HepG2 (cell line): ENCODE results near the gene ABL2. TPM values are rescaled to one million over a fixed set of nuclear protein-coding genes. Genes with fewer than 3 reads are reported as not detected.
A peak's percentile ranks its signal among the peaks of the same experiment; 100 is the strongest.

ENCODE experiments used
- ERF ChIP-seq: IDR thresholded peaks from 2 replicates; pipeline ENCODE4 v1.6.1; 2018; ENCODE audit warnings: missing biosample characterization, missing genetic modification reagents
- GABPB1 ChIP-seq: IDR thresholded peaks from 2 replicates; pipeline ENCODE4 v1.6.1; 2016; ENCODE audit warnings: mild to moderate bottlenecking, missing genetic modification reagents, moderate library complexity, missing compliant biosample characterization
- MEIS1 ChIP-seq: sonication (generic); formaldehyde crosslinking; IDR thresholded peaks from 2 replicates; pipeline ENCODE4 v1.9.0; 2021; ENCODE audit warnings: mild to moderate bottlenecking, missing genetic modification reagents, moderate library complexity, borderline replicate concordance
- NCOA1 ChIP-seq: sonication (generic); formaldehyde crosslinking; IDR thresholded peaks from 2 replicates; pipeline ENCODE4 v1.9.0; 2021; ENCODE audit warnings: missing genetic modification reagents
- NFIC ChIP-seq: IDR thresholded peaks from 2 replicates; pipeline ENCODE4 v1.6.1; 2012; ENCODE audit warnings: mild to moderate bottlenecking, low read length, inconsistent platforms
- ZNF292 ChIP-seq: sonication (generic); formaldehyde crosslinking; IDR thresholded peaks from 2 replicates; pipeline ENCODE4 v1.8.1; 2022; ENCODE audit warnings: mild to moderate bottlenecking, low read depth, missing genetic modification reagents, borderline replicate concordance
- ZNF674 ChIP-seq: sonication (generic); formaldehyde crosslinking; IDR thresholded peaks from 2 replicates; pipeline ENCODE4 v1.5.0; 2020; ENCODE audit warnings: low read depth, mild to moderate bottlenecking, missing genetic modification reagents
- ZNF816 ChIP-seq: sonication (generic); formaldehyde crosslinking; IDR thresholded peaks from 2 replicates; pipeline ENCODE4 v1.8.0; 2022; ENCODE audit warnings: missing genetic modification reagents, mild to moderate bottlenecking, borderline replicate concordance
- polyA plus RNA-seq, 8 experiments: library from polyadenylated mRNA; depleted of rRNA in 3 of 8; stranded (reverse) in 7 of 8; unstranded in 1 of 8; fragments of >200 nt; fragmentation: Illumina TruSeq in 4 of 8; extraction: Trizol in 4 of 8; gene quantifications; 2 replicates each; pipeline versions ENCODE4 v1.2.1 to v1.2.3, GENCODE V29; 2011 to 2016; ENCODE audit warnings: low read depth in 4 of 8, missing spikeins in 1 of 8, mixed read lengths in 1 of 8; ENCODE audit not compliant: insufficient read depth in 1 of 8
- total RNA-seq, 5 experiments: library from RNA; depleted of rRNA; stranded (reverse); fragments of >200 nt; fragmentation: Illumina TruSeq; extraction: Trizol; gene quantifications; 2 replicates each; pipeline ENCODE4 v1.2.3, GENCODE V29; 2016; ENCODE audit warnings: low read depth in 1 of 5
- TF ChIP-seq, protein P1 (sequence below): sonication (generic); formaldehyde crosslinking; IDR thresholded peaks from 2 replicates; pipeline ENCODE4 v1.5.1; 2020; ENCODE audit warnings: mild to moderate bottlenecking, missing genetic modification reagents, moderate library complexity
- TF ChIP-seq, protein P2 (sequence below): sonication (generic); formaldehyde crosslinking; conservative IDR thresholded peaks from 2 replicates; pipeline ENCODE4 v1.8.1; 2023; ENCODE audit warnings: missing genetic modification reagents
- TF ChIP-seq, protein P3 (sequence below): IDR thresholded peaks from 2 replicates; pipeline ENCODE4 v1.6.1; 2016; ENCODE audit warnings: missing genetic modification reagents, missing compliant biosample characterization
- TF ChIP-seq, protein P4 (sequence below): sonication (generic); formaldehyde crosslinking; IDR thresholded peaks from 2 replicates; pipeline ENCODE4 v1.5.0; 2020; ENCODE audit warnings: mild to moderate bottlenecking, missing genetic modification reagents, borderline replicate concordance
- TF ChIP-seq, protein P5 (sequence below): sonication (generic); formaldehyde crosslinking; IDR thresholded peaks from 2 replicates; pipeline ENCODE4; 2020; ENCODE audit warnings: missing genetic modification reagents, mild to moderate bottlenecking, borderline replicate concordance

Gene ABL2
- total and polyA plus RNA-seq, 2 of the 13 experiments (the other 11 are each of a cell fraction or from before 2014, with no cell fraction given), result 5.8 to 6.0 TPM

DNA sequence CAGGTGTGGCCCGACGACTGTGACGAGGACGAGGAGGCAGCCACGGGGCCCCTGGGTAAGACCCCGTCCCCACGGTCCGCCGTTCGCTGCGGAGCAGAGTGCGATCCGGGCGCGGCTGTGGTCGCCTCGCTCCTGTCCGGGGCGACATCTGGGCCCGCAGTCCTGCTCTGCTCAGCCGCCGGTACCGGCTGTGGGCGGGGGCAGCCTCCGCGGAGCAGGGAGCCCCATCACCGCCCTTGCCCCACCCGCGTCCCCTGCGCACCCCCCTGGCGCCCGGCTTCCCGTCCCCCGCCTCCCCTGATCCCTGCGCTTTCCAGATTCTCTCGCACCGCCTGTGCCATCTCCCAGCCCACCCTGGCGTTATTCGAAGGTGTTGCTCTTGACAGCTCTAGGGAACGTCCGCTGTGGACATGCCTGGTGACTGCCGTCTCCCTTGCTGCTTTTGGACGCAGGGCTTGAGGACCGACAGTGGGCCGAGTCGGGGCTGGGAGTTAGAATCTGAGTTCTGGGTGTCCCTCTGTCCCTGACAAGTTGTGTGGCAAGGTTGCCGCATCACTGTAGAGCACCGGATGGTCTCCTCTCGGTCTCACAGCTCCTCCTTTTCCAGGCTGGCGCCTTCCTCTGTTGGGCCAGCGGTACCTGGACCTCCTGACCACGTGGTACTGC, 147.0 kb downstream of the ABL2 start (continued):
- TF ChIP-seq, protein P1, sequence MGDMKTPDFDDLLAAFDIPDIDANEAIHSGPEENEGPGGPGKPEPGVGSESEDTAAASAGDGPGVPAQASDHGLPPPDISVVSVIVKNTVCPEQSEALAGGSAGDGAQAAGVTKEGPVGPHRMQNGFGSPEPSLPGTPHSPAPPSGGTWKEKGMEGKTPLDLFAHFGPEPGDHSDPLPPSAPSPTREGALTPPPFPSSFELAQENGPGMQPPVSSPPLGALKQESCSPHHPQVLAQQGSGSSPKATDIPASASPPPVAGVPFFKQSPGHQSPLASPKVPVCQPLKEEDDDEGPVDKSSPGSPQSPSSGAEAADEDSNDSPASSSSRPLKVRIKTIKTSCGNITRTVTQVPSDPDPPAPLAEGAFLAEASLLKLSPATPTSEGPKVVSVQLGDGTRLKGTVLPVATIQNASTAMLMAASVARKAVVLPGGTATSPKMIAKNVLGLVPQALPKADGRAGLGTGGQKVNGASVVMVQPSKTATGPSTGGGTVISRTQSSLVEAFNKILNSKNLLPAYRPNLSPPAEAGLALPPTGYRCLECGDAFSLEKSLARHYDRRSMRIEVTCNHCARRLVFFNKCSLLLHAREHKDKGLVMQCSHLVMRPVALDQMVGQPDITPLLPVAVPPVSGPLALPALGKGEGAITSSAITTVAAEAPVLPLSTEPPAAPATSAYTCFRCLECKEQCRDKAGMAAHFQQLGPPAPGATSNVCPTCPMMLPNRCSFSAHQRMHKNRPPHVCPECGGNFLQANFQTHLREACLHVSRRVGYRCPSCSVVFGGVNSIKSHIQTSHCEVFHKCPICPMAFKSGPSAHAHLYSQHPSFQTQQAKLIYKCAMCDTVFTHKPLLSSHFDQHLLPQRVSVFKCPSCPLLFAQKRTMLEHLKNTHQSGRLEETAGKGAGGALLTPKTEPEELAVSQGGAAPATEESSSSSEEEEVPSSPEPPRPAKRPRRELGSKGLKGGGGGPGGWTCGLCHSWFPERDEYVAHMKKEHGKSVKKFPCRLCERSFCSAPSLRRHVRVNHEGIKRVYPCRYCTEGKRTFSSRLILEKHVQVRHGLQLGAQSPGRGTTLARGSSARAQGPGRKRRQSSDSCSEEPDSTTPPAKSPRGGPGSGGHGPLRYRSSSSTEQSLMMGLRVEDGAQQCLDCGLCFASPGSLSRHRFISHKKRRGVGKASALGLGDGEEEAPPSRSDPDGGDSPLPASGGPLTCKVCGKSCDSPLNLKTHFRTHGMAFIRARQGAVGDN (CRISPR knock-in tag), result peak; percentile 35
- TF ChIP-seq, protein P2, sequence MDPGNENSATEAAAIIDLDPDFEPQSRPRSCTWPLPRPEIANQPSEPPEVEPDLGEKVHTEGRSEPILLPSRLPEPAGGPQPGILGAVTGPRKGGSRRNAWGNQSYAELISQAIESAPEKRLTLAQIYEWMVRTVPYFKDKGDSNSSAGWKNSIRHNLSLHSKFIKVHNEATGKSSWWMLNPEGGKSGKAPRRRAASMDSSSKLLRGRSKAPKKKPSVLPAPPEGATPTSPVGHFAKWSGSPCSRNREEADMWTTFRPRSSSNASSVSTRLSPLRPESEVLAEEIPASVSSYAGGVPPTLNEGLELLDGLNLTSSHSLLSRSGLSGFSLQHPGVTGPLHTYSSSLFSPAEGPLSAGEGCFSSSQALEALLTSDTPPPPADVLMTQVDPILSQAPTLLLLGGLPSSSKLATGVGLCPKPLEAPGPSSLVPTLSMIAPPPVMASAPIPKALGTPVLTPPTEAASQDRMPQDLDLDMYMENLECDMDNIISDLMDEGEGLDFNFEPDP, result peak; percentile 88; the same call in 1 of the 2 replicates
- no peak for TF ChIP-seq NFIC
- TF ChIP-seq MEIS1 (CRISPR knock-in tag), result peak; percentile 29; the same call in 1 of the 2 replicates
- TF ChIP-seq ZNF292 (CRISPR knock-in tag), result peak; percentile 23; the same call in 1 of the 2 replicates
- peak; percentile 70; the same call in 1 of the 2 replicates for TF ChIP-seq ZNF816 (CRISPR knock-in tag)
- TF ChIP-seq ZNF674, result no peak
- no peak for TF ChIP-seq NCOA1 (CRISPR knock-in tag)
- TF ChIP-seq, protein P3, sequence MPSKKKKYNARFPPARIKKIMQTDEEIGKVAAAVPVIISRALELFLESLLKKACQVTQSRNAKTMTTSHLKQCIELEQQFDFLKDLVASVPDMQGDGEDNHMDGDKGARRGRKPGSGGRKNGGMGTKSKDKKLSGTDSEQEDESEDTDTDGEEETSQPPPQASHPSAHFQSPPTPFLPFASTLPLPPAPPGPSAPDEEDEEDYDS (CRISPR knock-in tag), result 0 out of 2 replicates have a peak, but pooled peaks have one; percentile 9
- peak; percentile 1 for TF ChIP-seq GABPB1
- TF ChIP-seq, protein P4, sequence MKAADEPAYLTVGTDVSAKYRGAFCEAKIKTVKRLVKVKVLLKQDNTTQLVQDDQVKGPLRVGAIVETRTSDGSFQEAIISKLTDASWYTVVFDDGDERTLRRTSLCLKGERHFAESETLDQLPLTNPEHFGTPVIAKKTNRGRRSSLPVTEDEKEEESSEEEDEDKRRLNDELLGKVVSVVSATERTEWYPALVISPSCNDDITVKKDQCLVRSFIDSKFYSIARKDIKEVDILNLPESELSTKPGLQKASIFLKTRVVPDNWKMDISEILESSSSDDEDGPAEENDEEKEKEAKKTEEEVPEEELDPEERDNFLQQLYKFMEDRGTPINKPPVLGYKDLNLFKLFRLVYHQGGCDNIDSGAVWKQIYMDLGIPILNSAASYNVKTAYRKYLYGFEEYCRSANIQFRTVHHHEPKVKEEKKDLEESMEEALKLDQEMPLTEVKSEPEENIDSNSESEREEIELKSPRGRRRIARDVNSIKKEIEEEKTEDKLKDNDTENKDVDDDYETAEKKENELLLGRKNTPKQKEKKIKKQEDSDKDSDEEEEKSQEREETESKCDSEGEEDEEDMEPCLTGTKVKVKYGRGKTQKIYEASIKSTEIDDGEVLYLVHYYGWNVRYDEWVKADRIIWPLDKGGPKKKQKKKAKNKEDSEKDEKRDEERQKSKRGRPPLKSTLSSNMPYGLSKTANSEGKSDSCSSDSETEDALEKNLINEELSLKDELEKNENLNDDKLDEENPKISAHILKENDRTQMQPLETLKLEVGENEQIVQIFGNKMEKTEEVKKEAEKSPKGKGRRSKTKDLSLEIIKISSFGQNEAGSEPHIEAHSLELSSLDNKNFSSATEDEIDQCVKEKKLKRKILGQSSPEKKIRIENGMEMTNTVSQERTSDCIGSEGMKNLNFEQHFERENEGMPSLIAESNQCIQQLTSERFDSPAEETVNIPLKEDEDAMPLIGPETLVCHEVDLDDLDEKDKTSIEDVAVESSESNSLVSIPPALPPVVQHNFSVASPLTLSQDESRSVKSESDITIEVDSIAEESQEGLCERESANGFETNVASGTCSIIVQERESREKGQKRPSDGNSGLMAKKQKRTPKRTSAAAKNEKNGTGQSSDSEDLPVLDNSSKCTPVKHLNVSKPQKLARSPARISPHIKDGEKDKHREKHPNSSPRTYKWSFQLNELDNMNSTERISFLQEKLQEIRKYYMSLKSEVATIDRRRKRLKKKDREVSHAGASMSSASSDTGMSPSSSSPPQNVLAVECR (CRISPR knock-in tag), result peak; percentile 75
- 0 out of 2 replicates have a peak, but pooled peaks have one; percentile 13 for TF ChIP-seq ERF
- TF ChIP-seq, protein P5, sequence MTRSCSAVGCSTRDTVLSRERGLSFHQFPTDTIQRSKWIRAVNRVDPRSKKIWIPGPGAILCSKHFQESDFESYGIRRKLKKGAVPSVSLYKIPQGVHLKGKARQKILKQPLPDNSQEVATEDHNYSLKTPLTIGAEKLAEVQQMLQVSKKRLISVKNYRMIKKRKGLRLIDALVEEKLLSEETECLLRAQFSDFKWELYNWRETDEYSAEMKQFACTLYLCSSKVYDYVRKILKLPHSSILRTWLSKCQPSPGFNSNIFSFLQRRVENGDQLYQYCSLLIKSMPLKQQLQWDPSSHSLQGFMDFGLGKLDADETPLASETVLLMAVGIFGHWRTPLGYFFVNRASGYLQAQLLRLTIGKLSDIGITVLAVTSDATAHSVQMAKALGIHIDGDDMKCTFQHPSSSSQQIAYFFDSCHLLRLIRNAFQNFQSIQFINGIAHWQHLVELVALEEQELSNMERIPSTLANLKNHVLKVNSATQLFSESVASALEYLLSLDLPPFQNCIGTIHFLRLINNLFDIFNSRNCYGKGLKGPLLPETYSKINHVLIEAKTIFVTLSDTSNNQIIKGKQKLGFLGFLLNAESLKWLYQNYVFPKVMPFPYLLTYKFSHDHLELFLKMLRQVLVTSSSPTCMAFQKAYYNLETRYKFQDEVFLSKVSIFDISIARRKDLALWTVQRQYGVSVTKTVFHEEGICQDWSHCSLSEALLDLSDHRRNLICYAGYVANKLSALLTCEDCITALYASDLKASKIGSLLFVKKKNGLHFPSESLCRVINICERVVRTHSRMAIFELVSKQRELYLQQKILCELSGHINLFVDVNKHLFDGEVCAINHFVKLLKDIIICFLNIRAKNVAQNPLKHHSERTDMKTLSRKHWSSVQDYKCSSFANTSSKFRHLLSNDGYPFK, result peak; percentile 45; the same call in 1 of the 2 replicates
- TF ChIP-seq, all 625 proteins: peak for 80
